ENCODE results near the gene TPPP2.
"Not testable (repeated sequence)": the region's sequence is repeated elsewhere in the genome, so short reads cannot be mapped to it uniquely, and the experiment has no call there.

Gene TPPP2

DNA sequence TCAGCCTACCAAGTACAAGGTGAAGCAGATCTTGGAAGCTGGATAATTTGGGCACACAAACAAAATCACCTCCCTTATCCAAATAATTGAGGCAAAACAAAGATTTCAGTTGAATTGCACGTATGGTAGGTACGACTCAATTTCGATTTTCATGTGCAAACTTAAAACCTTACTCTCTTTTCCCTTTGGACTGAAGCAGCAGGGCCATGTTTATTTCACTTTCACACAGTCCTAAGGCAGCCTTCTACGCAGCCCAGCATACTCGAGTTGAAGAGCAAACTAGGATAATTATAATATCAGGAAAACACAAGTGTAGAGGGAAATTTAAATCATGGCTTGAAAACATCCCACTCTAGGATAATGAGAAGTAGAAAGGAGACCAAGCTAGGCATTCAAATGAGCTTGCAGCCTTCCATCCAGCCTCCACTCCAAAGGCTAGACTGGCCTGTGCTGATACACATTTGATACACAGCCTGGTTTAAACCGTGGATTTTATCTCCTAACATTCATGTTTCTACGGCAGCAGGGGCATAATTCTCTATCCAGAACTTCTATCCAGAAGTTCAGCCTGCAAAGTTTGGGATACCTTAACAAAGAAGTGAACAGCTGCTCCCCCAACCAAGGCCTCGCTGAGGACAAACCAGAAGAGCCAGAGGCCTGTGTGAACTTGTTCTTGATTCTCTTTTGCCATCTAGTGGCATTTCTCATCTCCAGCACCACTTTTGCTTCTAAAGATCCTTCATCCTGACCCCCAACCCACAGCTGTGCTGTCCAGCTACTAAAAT lies 9.8 kb downstream of the TPPP2 start:
- DNase-seq, result no peak

DNA sequence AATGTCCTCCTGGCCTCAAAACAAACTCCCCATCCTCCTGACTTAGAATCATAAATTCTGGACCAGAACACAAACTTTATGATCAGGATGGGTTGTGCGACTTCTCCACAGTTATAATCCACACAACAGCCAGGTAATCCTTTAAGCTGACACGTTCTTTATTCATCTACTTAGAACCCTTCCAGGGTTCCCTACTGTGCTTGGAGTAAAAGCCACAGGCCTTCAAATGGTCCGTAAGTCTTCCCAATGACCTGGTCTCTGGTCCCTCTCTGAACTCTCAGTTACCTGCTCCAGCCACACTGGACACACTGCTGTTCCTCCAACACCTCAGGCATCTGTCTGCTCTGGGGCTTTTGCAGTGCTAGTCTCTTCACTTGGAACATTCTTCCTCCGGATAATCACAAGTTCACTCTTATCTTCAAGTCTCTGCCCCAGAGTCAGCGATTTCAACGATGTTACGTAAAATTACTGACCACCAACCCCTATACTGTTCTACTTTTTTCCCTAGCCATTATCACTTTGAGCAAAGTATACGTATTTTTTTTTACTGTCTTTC lies 10.4 kb downstream of the TPPP2 start:
- DNase-seq, result no peak

DNA sequence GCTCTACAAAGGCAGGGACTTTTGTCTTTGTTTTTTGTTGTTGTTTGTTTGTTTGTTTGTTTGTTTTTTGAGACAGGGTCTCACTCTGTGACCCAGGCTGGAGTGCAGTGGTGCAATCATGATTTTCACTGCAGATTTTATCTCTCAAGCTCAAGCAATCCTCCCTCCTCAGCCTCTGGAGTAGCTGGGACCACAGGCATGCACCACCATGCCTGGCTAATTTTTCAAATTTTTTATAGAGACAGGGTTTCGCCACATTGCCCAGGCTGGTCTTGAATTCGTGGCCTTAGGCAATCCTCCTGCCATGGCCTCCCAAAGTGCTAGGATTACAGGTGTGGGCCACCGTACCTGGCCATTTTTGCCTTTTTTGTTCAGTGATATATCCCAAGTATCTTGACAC lies 10.9 kb downstream of the TPPP2 start:
- not testable (repeated sequence) for DNase-seq

DNA sequence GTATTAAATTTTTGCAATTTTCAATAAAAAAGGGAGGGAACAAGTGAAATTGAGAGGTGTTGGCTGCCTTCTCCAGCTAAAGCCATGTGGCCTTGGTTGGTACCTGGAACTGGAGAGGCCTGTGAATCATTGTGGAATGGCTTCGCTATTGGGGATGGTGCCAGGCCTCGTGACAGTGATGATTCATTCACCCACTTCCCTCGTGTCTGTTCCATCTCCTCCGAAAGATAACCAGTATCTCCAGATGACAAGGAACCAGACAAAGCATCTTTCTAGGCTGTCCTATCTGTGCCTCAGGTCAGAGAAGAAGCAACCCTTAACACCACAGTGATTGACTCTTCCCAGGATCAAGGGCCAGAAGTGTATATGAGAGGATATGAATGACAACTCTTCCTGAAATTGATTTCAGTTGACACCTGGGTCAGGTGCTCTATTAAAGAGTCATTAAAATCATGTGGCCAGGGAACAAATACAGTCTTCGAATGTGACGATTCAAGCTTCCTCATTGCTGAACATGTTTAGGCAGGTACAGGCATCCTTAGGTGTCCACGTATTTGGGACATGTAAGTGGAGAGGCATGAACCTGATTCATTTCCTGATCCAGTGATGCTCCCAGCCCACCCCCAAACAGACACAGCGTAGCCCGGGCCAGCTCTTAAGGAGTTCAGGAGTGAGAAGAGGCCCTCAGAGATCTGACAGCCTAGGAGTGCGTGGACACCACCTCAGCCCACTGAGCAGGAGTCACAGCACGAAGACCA lies 11.8 kb downstream of the TPPP2 start, which contains the start of gene RNASE7:
TSS of gene RNASE7 (plus strand) at position 687 of the 758 bp plus-strand sequence. CDS start 631 bp downstream, outside the sequence.
- no peak for DNase-seq

DNA sequence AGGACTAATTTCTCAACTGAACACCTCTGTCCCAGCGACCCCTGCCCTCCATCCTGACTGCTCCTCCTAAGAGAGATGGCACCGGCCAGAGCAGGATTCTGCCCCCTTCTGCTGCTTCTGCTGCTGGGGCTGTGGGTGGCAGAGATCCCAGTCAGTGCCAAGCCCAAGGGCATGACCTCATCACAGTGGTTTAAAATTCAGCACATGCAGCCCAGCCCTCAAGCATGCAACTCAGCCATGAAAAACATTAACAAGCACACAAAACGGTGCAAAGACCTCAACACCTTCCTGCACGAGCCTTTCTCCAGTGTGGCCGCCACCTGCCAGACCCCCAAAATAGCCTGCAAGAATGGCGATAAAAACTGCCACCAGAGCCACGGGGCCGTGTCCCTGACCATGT lies 12.9 kb downstream of the TPPP2 start:
- no peak for DNase-seq

DNA sequence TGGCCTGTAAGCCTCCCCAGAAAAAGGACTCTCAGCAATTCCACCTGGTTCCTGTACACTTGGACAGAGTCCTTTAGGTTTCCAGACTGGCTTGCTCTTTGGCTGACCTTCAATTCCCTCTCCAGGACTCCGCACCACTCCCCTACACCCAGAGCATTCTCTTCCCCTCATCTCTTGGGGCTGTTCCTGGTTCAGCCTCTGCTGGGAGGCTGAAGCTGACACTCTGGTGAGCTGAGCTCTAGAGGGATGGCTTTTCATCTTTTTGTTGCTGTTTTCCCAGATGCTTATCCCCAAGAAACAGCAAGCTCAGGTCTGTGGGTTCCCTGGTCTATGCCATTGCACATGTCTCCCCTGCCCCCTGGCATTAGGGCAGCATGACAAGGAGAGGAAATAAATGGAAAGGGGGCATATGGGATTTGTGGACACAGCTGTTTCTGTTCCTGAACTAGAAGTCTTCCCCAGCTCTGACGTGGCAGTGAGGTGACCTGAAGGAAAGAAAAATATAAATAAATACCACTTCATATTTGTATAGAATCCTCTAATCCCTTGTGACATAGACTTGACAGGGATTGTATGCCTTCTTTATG lies 13.5 kb downstream of the TPPP2 start:
- no peak for DNase-seq

DNA sequence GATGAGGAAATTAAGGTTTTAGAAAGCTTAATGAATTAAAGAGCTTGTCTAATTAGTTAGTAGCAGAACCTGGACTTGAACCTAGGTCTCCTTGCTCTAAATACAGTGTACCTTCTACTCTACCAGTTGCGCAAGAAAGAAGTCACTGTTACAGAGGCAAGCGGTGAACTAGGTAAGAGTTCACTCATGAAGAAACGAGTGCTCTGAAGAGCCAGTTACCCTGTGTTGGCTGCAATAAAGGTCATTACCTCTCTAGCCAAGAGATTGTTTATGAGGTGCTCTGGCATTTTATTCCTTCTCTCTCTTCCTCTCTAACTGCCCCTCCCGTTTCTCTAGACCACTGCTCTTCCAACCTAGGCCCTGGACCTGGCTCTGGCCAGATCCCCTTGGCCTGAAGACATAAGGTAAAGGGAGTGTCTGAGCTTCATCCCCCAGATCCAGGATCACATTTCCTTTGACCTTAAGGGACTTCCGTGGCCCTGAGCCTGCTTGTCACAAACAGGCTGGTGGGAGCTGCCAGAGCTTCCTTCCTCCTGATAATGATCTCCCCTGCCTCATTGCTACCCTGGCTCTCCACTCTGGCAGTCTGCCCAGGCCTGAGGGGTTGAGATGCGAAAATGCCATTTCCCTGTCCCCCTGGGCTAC lies 14.1 kb downstream of the TPPP2 start:
- no peak for DNase-seq

DNA sequence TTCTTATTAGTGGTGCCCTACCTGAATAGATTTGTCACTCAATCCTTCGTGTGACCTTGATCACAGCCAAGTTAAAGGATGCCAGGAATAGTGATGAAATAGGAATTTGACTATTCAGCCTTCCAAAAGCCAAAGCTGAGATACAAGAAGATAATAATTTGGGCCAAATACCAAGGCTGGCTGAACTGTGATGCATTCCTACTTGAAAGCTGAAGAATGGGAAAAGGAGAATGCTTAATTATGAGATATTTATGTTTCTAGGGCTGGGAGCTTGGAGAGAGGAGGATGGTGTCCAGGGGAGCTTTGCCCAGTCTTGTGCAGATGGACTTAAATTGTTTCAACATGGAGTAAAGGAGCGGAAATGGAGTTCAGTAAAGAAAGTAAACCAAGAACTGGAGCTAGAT lies 17.4 kb downstream of the TPPP2 start:
- no peak for DNase-seq

DNA sequence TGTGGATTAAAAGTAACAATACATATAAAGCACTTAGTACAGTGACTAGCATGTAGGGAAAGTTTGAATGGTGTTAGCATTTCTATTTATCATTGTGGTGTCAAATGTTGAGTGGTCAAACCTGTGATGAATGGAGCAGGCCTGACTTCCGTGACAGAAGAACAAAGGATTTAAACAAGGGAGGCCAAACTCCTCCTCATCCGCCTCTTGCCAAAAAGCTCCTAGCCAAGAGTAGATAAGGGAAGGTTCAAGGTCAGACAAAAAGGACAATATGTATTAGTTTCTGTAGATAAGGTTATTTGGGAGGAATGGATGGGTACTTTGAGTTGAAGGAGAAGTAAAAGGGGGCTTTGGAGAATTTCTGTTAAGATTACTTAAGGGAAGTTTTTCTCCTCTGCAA lies 18.6 kb downstream of the TPPP2 start:
- no peak for DNase-seq

DNA sequence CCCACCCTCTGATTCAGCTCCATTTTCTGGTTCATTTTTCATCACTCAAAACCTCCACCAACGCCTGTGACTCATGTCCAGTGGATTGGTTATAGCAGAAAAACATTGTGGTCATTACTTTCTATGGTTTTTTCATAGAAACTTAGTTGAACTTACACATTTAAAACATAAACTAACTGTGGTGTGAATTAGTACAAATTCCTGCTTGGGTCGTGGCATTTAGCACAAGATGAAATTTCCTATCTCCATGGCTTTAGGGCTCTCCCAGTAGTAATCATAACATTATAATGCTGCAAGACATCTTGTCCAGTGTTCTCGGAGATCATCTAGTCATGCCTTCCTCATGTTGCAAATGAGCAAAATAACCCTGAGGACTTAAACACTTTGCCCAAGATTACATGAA lies 19.3 kb downstream of the TPPP2 start:
- no peak for DNase-seq

DNA sequence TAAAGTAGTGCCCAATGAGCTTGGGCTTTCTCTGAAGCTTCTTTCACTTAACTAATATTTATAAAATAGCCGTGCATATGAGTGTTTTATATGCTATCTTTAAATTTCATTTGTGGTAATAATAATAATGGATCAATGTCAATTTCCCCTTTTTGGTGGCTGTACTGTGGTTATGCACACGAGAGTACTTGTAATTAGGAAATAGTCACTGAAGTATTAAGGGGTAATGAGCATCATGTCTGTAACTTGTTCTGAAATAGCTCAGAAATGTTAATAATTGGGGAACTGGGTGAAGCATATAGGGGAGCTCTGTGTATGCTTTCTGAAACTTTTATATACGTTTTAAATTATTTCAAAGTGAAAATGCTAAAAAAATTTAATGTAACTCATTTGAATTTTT lies 20.6 kb downstream of the TPPP2 start:
- no peak for DNase-seq

DNA sequence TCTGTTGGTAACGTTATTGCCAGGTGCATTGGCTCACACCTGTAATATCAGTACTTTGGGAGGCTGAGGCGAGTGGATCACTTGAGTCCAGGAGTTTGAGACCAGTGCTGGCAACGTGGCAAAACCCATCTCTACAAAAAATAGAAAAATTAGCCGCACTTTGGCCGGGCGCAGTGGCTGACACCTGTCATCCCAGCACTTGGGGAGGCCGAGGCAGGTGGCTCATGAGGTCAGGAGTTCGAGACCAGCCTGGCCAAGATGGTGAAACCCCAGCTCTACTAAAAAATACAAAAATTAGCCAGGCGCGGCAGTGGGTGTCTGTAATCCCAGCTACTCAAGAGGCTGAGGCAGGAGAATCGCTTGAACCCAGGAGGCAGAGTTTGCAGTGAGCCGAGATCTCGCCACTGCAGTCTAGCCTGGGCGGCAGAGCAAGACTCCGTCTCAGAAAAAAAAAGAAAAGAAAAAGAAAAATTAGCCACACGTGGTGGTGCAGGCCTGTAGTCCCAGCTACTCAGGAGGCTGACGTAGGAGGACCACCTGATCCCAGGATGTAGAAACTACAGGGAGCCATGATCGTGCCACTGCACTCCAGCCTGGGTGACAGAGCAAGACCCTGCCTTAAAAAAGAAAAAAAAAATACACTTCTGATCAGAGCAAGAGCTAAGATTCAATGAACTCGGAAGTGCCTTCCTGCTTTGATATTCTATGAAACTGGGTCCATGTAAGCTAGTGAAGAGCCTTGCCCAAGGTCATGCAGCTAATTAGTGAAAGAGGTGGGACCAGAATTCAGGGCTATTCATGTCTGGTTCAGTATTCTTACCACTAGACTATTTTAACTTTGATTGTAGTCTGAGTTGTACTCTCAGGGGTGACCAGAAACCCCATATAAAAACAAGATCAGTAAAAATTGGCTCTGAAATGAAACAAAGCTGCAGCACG lies 23.4 kb downstream of the TPPP2 start:
- no peak for DNase-seq

DNA sequence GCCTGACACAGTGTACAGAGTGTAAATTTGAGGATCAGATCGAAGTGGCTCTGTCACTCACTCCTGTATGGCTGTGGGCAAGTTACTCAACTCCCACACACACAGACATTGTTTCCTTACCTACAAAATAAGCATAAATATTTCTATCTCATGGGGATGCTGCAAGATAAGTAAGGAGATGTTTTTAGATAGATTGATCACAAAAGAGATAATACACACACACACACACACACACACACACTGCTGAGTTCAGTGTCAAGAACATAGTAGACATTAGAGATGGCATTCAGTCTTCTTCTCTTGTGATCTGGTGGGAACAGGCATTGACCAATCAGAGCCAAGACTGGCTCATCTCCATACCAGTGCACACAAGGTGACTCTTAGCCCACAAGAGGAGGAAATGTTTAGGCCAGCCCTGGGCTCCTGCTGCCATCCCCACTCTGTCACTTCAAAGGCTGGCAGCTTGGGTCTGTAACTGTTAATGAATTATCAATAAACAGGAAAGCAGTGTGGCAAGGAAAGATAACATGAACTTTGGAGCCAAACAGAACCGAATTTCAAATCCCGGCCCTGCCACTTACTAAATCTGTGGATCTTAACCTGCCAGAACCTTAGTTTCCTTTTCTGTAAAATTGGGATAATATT lies 24.2 kb downstream of the TPPP2 start:
- DNase-seq, result no peak

DNA sequence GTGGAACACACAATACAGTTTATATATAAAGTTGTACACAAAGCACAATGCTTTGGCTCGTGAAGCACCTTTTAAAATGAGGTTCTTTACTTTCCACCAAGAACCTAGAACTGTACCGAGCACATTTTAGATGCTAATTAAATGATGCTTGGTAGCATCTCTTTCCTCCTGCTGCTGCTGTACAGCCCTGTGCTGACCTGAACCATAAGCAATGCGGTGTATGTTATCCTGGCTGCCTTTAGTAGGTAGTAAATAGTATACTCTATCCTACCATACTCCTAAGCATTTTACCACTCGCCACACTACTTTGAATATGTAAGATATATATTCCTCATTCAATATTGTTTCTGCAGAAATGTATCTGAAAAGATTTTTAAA lies 24.7 kb downstream of the TPPP2 start:
- no peak for DNase-seq

DNA sequence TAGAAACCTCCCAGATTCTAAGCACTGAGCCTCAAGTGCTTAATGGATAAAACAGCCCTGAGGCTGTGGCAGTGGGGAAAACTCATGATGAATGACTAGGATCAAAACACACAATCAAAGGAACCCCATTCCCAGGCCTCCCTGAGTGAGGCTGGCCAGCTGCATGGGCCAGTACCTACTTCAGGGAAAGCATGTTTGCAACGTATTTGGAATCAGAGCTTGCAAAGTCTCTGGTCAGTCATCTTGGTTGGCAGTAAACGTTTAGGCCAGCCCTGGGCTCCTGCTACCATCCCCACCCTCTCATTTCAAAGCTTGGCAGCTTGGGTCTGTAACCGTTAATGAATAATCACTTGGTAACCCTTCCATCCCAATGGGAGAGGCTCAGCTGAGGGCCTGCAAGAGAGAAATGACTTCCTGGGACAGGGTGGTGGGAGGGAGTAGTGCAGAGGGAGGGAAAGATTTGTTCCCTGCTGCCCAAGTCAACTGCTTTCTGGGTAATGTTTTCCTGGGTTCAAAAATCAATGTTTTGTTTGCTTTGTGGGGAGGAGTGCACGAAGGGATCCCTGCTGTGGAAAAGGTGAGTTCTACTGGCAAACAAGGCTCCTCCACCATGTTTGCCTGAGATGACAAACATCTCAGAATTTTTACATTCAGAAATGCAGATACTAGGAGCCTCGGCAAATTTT lies 25.6 kb downstream of the TPPP2 start:
- DNase-seq, result no peak

DNA sequence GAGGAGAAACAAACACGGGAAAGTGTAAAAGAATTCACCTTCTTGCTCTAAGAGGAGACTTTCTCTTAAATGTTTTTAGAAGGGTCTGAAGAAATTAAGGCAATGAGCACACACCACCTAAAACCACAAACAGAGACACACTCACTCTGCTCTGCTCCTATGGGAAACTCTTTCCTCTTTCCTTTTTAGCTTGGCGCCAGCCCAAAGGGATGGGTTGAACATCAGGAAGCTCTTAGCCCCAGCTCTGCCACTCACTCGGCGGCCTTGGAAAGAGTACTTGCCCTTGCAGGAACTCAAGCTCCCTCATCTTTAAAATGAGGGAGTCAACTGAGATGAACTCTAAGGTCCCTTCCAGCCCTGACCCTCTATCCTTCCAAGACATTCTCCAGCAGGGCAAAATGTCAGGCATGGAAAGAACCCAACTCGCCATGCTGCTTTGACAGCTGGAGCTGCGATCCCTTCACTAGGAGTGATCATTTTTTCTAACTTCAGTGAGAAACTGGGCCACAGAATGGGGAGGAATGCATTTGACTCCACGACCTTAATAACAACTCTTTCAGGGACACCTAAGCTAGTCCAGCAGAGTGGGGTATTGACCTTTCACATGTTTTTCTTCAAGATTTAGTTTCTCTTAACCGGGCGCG lies 26.6 kb downstream of the TPPP2 start:
- DNase-seq, result no peak

DNA sequence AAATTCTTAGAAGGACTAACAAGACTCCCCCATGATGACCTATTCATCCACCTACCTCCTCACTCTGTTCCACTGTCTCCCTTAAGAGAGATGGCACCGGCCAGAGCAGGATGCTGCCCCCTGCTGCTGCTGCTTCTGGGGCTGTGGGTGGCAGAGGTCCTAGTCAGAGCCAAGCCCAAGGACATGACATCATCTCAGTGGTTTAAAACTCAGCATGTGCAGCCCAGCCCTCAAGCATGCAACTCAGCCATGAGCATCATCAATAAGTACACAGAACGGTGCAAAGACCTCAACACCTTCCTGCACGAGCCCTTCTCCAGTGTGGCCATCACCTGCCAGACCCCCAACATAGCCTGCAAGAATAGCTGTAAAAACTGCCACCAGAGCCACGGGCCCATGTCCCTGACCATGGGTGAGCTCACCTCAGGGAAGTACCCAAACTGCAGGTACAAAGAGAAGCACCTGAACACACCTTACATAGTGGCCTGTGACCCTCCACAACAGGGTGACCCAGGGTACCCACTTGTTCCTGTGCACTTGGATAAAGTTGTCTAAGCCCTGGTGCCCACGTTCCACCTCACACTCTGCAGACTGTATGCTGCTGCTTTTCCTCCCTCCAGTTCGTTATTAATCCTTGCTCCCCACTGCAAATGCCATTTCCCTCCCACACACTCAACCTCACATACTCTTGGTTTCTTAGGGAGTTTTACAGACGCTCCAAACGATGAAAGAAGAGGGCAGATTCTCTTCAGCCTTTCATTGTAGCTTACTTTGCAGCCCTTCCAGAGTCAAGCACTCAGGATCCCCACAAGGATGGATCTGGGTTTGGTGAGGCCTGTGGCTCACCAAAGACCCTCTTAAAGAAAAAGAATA lies 28.0 kb downstream of the TPPP2 start, which contains the start of gene RNASE8:
TSS of gene RNASE8 (plus strand) at position 20 of the 873 bp plus-strand sequence. CDS start at position 91, 71 bp downstream.
- no peak for DNase-seq

DNA sequence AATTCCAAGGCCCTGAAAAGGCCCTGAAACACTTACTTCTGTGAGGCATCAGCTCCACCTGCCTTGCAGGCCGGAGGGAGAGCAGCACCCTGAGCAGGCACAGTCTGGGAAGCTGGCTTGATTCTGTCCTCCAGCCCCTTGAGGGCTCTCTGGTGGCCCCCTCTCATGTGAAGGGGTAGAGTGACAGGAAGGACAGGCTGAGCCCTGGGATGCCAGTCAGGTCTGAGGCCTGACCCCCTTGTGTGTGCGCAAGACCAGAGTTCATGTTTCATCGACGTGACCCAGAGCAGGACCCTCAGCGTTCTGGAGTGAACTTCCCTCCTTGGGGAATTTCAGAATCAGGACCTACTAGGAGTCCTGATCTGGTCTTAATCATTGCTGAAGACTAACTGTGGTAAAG lies 28.9 kb downstream of the TPPP2 start:
- no peak for DNase-seq

Data from activated naive CD4-positive, alpha-beta T cell (primary cell).